Ureter (tissue), 1 donor: ENCODE results near the gene NT5C2. TPM values are rescaled to one million over a fixed set of nuclear protein-coding genes. Genes with fewer than 3 reads are reported as not detected.

ENCODE experiments used
- DNase-seq: peaks from one replicate; pipeline ENCODE4 v3.0.0-alpha.2; 2020; ENCODE audit warnings: low spot score
- total RNA-seq: library from RNA; stranded (reverse); gene quantifications from one replicate; pipeline ENCODE4 v1.2.4, GENCODE V29; 2023
- donor health status: DM: yes; HTN: yes; CAD: no.

The NT5C2 gene
- total RNA-seq, 1 donor from 2014 or later: 172 TPM

- no peak for DNase-seq
These were observed 68.5 kb downstream of the NT5C2 start for GRCh38 chr10:103124420-103125096.

DNA sequence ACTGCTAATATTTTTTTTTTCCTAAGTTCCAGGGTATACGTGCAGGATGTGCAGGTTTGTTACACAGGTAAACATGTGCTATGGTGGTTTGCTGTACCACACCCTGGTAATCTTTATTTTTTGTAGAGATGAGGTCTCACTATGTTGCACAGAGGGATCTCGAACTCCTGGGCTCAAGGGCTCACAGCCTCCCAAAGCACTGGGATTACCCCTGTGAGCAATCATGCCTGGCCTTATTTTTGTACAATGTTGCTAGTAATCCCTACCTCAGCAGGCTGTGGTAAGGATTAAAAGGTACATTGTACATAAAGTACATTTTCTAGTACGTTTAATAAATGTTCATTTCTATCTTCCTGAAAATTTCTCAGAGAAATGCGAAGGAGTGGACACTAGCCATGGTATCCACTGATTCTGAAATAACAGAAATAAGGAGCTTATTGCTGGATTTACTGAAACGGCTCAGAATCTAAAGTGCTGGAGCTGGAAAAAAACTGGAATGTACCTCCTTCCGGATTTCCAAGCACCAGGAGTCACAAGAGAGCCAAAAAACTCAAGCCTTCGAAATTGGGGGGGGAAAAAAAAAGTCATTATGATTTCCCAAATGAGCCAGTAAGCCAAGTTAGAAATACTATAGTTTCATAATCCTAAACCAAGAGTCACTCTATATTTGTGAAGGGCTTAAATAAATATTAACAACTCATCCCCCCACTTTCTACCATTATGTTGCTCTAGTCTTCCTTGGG is 69.6 kb downstream of the NT5C2 start:
- no peak for DNase-seq

- no peak for DNase-seq
These were observed 71.9 kb downstream of the NT5C2 start for GRCh38 chr10:103120977-103121735.

GRCh38 chr10:103120546-103120945 is 72.5 kb downstream of the NT5C2 start:
- no peak for DNase-seq

DNA sequence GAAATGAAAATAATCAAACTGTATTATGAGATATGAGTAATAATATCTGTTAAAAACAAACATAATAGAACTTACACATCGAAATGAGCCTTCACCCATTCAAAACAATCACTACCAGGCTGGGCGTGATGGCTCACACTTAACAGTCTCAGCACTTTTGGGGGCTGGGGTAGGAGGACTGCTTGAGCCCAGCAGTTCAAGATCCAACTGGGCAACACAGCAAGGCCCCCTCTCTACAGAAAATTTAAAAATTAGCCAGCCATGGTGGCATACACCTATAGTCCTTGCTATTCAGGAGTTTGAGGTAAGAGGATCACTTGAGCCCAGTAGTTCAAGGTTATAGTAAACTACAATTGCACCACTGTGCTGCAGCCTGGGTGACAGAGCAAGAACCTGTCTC is 75.8 kb downstream of the NT5C2 start:
- DNase-seq: no peak

- DNase-seq: no peak
These were observed 78.2 kb downstream of the NT5C2 start for GRCh38 chr10:103114876-103115275.

DNA sequence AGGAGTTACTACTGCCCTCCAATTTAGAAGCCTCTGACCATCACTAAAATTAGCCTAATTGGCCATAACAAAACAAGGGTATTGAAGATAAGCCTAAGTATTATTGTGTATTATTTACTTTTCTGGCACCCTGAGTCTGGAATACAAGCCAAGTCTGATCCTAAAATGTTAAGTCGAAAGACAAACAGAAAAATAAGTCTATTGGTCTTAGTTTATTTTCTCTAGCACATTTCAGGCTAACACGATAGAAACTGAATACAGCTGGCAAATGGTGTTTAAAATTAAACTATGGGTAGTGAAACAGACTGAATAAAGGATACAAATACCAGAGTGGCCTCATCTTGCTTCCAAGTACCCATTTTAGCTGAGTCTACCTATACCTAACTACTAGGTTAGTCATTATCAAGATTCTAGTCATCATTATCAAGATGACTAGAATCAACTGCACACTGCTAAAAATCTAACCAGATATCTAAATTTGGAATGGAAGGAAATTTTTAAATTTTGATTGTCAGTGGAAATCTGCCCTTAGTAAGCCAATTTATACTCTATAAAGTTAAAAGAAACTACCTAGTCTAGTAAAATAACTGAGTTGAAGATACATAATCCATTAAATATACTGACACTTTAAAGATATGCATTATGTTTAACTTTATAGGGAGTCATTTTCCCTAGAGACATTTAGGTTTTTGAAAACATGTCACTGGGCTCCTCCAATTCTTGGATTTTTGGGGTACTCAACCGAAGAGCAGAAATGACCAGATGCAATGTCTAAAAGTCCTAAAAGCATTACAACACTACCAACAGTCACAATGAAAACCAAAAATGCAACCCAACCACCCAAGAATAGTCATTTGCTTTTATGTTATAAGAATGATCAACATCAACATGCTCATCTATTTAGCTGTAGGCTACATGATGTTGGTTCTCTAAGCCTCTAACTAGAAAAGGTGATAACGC is 80.9 kb downstream of the NT5C2 start:
- DNase-seq: no peak

DNA sequence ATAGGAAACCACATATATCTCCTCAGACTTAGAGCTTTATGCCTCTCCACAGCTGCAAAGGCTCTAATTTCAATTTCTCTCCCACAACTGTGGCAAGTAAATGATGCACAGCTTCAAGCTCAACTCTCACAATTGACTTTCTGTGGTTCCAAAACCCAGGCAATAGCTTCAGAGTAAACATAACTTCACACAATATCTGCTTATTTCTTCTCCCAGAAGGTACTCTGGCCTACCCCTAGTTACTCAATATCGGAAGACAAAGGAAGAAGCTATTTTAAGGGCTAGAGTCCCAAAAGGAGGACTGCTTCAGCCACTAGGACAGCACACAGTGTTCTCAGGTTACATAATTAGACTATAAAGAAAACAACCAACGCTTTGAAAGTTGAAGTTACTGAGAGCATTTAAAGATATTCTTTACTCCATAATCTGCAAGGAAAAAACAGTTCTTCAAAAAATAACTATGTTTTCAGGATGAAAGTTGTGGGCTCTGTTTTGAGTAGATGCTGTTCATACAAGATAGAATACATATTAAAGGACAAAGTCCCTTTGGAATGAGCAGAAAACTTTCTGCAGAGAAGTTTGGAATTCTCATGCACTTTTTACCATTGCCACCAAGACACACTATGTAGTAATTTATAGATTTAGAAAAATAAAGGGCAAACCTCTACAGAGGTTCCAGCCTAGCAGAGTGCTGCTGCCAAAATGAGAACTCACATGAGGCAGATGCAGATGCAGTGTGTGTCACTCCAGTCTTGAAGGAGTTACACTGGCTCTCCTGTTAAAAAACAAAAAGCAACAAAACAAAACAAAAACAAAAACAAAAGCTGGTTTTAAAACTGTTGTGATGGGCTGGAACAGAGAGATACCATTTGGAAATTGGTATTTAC is 81.8 kb downstream of the NT5C2 start:
- no peak for DNase-seq

- DNase-seq: no peak
These were observed 82.7 kb downstream of the NT5C2 start for GRCh38 chr10:103110407-103110806.

- DNase-seq: no peak
These were observed 83.3 kb downstream of the NT5C2 start for GRCh38 chr10:103109821-103110220.

GRCh38 chr10:103106539-103106938 is 86.5 kb downstream of the NT5C2 start:
- DNase-seq: no peak

DNA sequence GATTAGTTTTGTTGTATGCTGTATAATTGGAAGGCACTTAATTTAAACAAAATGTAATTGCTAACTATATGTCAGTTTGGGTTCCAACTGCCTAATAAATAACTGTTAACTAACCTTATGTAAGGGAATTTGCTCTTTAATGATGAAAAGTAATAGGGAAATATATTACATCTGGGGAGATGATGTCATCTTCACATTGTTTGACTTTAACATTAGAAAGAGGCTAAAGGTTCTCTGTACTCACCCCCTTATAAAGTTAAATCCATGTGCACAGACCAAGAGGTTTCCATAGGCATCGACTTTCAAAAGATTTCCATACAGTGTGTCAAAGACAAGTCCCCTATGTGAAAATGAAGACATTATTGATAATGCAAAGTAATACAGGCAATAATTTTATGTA is 87.6 kb downstream of the NT5C2 start:
- no peak for DNase-seq

DNA sequence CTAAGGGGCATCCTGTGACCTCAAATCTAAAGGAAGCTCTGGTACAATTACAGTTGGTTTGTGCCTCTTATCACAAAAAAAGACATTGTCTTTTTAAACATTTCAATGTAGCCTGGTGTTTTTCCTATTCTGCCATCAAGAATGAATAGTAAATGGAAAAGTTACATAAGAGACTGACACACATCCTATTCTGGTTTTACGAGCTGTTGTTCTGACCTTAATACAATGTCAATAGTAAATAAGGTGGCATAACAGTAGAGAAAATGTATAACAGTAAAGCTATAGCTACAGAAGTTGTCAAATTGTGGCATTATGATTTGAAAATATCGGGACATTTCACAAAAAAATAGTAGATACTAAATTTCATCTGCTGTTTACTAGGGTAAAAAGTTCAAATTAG is 88.4 kb downstream of the NT5C2 start:
- no peak for DNase-seq

- DNase-seq: no peak
These were observed 89.1 kb downstream of the NT5C2 start for GRCh38 chr10:103103989-103104388.

DNA sequence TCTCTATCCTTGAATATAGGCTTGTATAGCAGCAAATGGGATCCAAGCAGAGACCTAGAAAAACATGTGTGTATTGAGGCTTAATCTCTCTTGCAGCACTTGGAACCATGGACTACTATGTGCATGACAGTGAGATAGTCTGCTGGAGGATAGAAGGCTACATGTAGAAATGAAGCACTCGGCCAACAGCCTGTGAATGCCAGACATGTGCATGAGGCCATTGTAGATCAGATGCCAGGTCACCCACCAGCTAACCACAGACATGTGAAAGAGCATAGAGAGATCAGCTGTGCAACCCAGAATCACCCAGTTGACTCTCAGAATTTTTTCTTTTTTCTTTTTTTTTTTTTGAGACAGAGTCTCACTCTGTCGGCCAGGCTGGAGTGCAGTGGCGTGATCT is 90.9 kb downstream of the NT5C2 start:
- DNase-seq: no peak

DNA sequence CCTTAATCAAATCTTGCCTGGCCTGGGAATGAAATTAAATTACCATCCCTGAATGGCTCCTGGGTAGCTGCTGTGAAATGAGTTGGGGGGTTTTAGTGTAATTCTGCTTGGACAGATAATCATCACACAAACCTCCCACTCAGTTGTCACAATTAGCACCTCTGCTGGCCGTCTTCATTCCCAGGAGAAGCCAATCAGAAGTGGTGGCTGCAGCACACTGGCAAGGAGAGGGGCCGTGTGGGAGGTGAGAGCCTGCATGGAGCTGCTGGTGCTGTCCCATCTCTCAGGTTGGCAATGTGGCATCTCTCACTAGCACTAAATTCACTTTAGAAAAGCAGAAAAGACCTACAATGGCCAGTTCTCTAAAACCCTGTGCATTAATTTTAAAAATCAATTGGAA is 92.5 kb downstream of the NT5C2 start:
- DNase-seq: no peak

- DNase-seq: no peak
These were observed 94.8 kb downstream of the NT5C2 start for GRCh38 chr10:103098240-103098639.

- no peak for DNase-seq
These were observed 96.9 kb downstream of the NT5C2 start for GRCh38 chr10:103096130-103096529.

GRCh38 chr10:103095005-103095404 is 98.1 kb downstream of the NT5C2 start:
- no peak for DNase-seq

GRCh38 chr10:103090911-103091310 is 102.2 kb downstream of the NT5C2 start:
- no peak for DNase-seq

DNA sequence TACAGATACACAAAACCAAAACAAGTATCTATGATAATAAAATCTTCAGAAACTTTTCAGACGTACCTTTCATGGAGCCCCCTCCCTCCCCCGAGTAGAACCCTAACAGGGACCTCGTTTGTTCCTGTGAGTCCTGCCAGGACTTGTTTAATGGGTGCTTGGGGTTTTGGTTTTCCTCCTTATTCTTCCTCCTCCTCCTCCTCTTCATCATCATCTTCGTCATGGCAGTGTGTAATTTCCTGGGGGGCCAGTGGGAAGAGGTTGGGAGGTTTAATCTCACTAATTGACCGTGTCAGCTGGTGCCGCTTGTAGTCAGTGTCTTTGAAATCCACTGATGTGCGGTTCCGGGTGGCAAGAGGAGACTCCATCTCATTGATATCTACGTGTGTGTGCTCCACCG is 103.6 kb downstream of the NT5C2 start:
- DNase-seq: no peak
